GM23338 (cell line): ENCODE results near the gene SPIRE2. TPM values are rescaled to one million over a fixed set of nuclear protein-coding genes. Genes with fewer than 3 reads are reported as not detected.

Experiments
- ATAC-seq: fragments of 200-7000 bp; cut with Tn5 transposase; 3 replicates; pipeline ENCODE4 v1.9.1; 2020
- DNase-seq: peaks from one replicate; pipeline ENCODE4 v3.0.0-alpha.2; 2015; ENCODE audit warnings: low spot score
- H2AFZ ChIP-seq: fragments of 200-600 bp; sonication (generic); 2 replicates; pipeline ENCODE4 v1.8.0; 2016; ENCODE audit warnings: antibody characterized with exemption, mild to moderate bottlenecking, moderate library complexity
- H3F3A ChIP-seq: fragments of 200-600 bp; sonication (generic); replicated peaks from 2 replicates; pipeline ENCODE4 v1.8.0; 2017; ENCODE audit warnings: antibody characterized with exemption, mixed run types, low read depth
- H3K27ac ChIP-seq: fragments of 200-600 bp; sonication (generic); 2 replicates; pipeline ENCODE4 v1.6.1; 2016; ENCODE audit warnings: low read depth
- H3K27me3 ChIP-seq: fragments of 200-600 bp; sonication (generic); 2 replicates; pipeline ENCODE4 v1.8.0; 2016; ENCODE audit warnings: mild to moderate bottlenecking, mixed run types, moderate library complexity; ENCODE audit not compliant: insufficient read depth
- H3K36me3 ChIP-seq: fragments of 200-600 bp; sonication (generic); 2 replicates; pipeline ENCODE4 v1.8.0; 2016; ENCODE audit warnings: mild to moderate bottlenecking; ENCODE audit not compliant: insufficient read depth
- H3K4me1 ChIP-seq: fragments of 200-600 bp; sonication (generic); 2 replicates; pipeline ENCODE4 v1.8.0; 2016; ENCODE audit warnings: mild to moderate bottlenecking, moderate library complexity; ENCODE audit not compliant: insufficient read depth
- H3K4me2 ChIP-seq: fragments of 200-600 bp; sonication (generic); 2 replicates; pipeline ENCODE4 v1.7.1; 2017; ENCODE audit warnings: mixed run types
- H3K4me3 ChIP-seq: fragments of 200-600 bp; sonication (generic); 2 replicates; pipeline ENCODE4 v1.6.1; 2016; ENCODE audit warnings: mixed run types
- H3K79me2 ChIP-seq: fragments of 200-600 bp; sonication (generic); replicated peaks from 2 replicates; pipeline ENCODE4 v1.8.0; 2017; ENCODE audit warnings: mild to moderate bottlenecking; ENCODE audit not compliant: insufficient read depth
- H3K9me2 ChIP-seq: fragments of 200-600 bp; sonication (generic); 2 replicates; pipeline ENCODE4 v1.8.0; 2017; ENCODE audit not compliant: insufficient read depth
- H4K20me1 ChIP-seq: fragments of 200-600 bp; sonication (generic); replicated peaks from 2 replicates; pipeline ENCODE4 v1.8.0; 2017; ENCODE audit warnings: mild to moderate bottlenecking; ENCODE audit not compliant: insufficient read depth
- H3K27ac Mint-ChIP-seq: 2 replicates; pipeline ENCODE4 v1.8.0; 2020; ENCODE audit warnings: inconsistent platforms, mild to moderate bottlenecking, moderate library complexity, mixed read lengths
- H3K27me3 Mint-ChIP-seq: 3 replicates; pipeline ENCODE4 v1.8.0; 2022; ENCODE audit warnings: low read depth, mild to moderate bottlenecking, moderate library complexity, mixed read lengths, inconsistent platforms; ENCODE audit not compliant: insufficient read depth, poor library complexity
- H3K36me3 Mint-ChIP-seq: 3 replicates; pipeline ENCODE4 v1.8.0; 2021; ENCODE audit warnings: low read depth, mild to moderate bottlenecking, inconsistent platforms, moderate library complexity, mixed read lengths
- H3K4me1 Mint-ChIP-seq: 3 replicates; pipeline ENCODE4 v1.8.0; 2020; ENCODE audit warnings: mild to moderate bottlenecking, inconsistent platforms, mixed read lengths
- H3K4me3 Mint-ChIP-seq: 3 replicates; pipeline ENCODE4 v1.8.0; 2021; ENCODE audit warnings: moderate library complexity, mild to moderate bottlenecking, inconsistent platforms, mixed read lengths
- H3K9me3 Mint-ChIP-seq: 3 replicates; pipeline ENCODE4 v1.8.0; 2020; ENCODE audit warnings: moderate library complexity, mild to moderate bottlenecking, inconsistent platforms, mixed read lengths
- CTCF ChIP-seq, 2 experiments: fragments of 200-600 bp in 1 of 2; sonication (generic) in 1 of 2; conservative IDR thresholded peaks; 2 replicates each; pipeline versions ENCODE4 v1.5.1 to v1.6.1; 2016 to 2017; ENCODE audit warnings: antibody characterized with exemption in 2 of 2, low read depth in 2 of 2, mild to moderate bottlenecking in 2 of 2, moderate library complexity in 1 of 2
- ETS1 ChIP-seq: IDR thresholded peaks from 2 replicates; pipeline ENCODE4 v1.6.1; 2016; ENCODE audit warnings: antibody characterized with exemption
- EZH2phosphoT487 ChIP-seq: fragments of 200-600 bp; sonication (generic); IDR thresholded peaks from one replicate; pipeline ENCODE4 v1.8.1; 2018; ENCODE audit warnings: antibody characterized with exemption; ENCODE audit not compliant: unreplicated experiment
- JUNB ChIP-seq: IDR thresholded peaks from one replicate; pipeline ENCODE4 v1.6.1; 2016; ENCODE audit warnings: antibody characterized with exemption; ENCODE audit not compliant: unreplicated experiment
- NANOG ChIP-seq: IDR thresholded peaks from 2 replicates; pipeline ENCODE4 v1.6.1; 2016; ENCODE audit warnings: antibody characterized with exemption, borderline replicate concordance
- REST ChIP-seq: IDR thresholded peaks from one replicate; pipeline ENCODE4 v1.6.1; 2018; ENCODE audit warnings: antibody characterized with exemption; ENCODE audit not compliant: unreplicated experiment
- ZNF331 ChIP-seq: fragments of 250-450 bp; sonication (Bioruptor Pico); IDR thresholded peaks from 2 replicates; pipeline ENCODE4 v1.5.0; 2020; ENCODE audit warnings: low read depth, mild to moderate bottlenecking, moderate library complexity
- polyA plus RNA-seq: library from polyadenylated mRNA; unstranded; fragments of >200 nt; fragmentation: Nextera tagmentation; extraction: Ambion mirVana; gene quantifications from 2 replicates; pipeline ENCODE4 v1.2.1, GENCODE V29; 2016
- total RNA-seq: library from RNA; depleted of rRNA; stranded (reverse); fragments of >200 nt; shearing (Covaris generic); gene quantifications from 2 replicates; pipeline ENCODE4 v1.2.3, GENCODE V29; 2014

SPIRE2 gene
- total and polyA plus RNA-seq, 2 experiments from 2014 or later = 5.0 to 15.2 TPM

GRCh38 chr16:89870440-89870839, 42.2 kb downstream of the SPIRE2 start:
- ATAC-seq = no peak
- Histone ChIP-seq H3F3A (peaks cover 23% of the 10 kb centered on the region), H3K9me2 (no peaks in the 10 kb centered on the region), H3K27me3 (peaks cover 5% of the 10 kb centered on the region; the same call in 1 of the 2 replicates), H3K36me3 (peaks cover 7% of the 10 kb centered on the region; the same call in 1 of the 2 replicates), H3K27ac (no peak overlapping the region), H3K4me1 (no peaks in the 10 kb centered on the region), H3K4me3 (no peak overlapping the region), H3K4me2 (no peak overlapping the region), H2AFZ (no peak overlapping the region), H4K20me1 (peaks cover 6% of the 10 kb centered on the region), H3K79me2 (peaks cover 11% of the 10 kb centered on the region)
- Mint-ChIP-seq H3K27ac (no peak overlapping the region), H3K27me3 (peaks cover 24% of the 10 kb centered on the region), H3K4me1 (peaks cover 2% of the 10 kb centered on the region; the same call in 1 of the 3 replicates), H3K4me3 (no peak overlapping the region), H3K36me3 (peaks cover 29% of the 10 kb centered on the region), H3K9me3 (peaks cover 20% of the 10 kb centered on the region)
- DNase-seq = no peak
- TF ChIP-seq NANOG = no peak
- TF ChIP-seq CTCF (conservative IDR thresholded peaks at IDR 0.05; ENCODE audit: low read depth in 2 of 2) = no peak
- TF ChIP-seq ETS1 = no peak

GRCh38 chr16:89871895-89872294, 43.6 kb downstream of the SPIRE2 start:
- Histone ChIP-seq H3K36me3 (peaks cover 7% of the 10 kb centered on the region; the same call in 1 of the 2 replicates), H3K27me3 (peaks cover 5% of the 10 kb centered on the region; the same call in 1 of the 2 replicates), H3K9me2 (no peaks in the 10 kb centered on the region), H3K27ac (no peak overlapping the region), H3K4me3 (no peak overlapping the region), H3F3A (peaks cover 23% of the 10 kb centered on the region), H2AFZ (no peak overlapping the region), H3K79me2 (peaks cover 25% of the 10 kb centered on the region), H4K20me1 (peaks cover 6% of the 10 kb centered on the region), H3K4me1 (no peaks in the 10 kb centered on the region), H3K4me2 (no peak overlapping the region)
- Mint-ChIP-seq H3K27ac (no peak overlapping the region), H3K36me3 (peaks cover 31% of the 10 kb centered on the region), H3K4me1 (peaks cover 2% of the 10 kb centered on the region; the same call in 1 of the 3 replicates), H3K27me3 (peaks cover 24% of the 10 kb centered on the region), H3K9me3 (peaks cover 23% of the 10 kb centered on the region), H3K4me3 (no peak overlapping the region)
- ATAC-seq (no peak), DNase-seq (no peak)
- TF ChIP-seq ZNF331 (CRISPR knock-in tag) (no peak), ETS1 (no peak), REST (no peak), JUNB (no peak), CTCF (conservative IDR thresholded peaks at IDR 0.05; ENCODE audit: low read depth in 2 of 2) (no peak), EZH2phosphoT487 (no peak)
